HEK293 (cell line): ENCODE measurements around the gene ABCG1.

ENCODE experiments used
- CTCF ChIA-PET: fragments of 350-600 bp; formaldehyde crosslinking; extraction: SDS; loops from one replicate; lab custom pipeline; 2021; ENCODE audit warnings: antibody characterized with exemption; lab: Yijun Ruan, JAX
- POLR2A ChIA-PET: fragments of 300-600 bp; formaldehyde crosslinking; extraction: SDS; loops from one replicate; lab custom pipeline; 2020; ENCODE audit warnings: antibody characterized with exemption, inconsistent platforms; lab: Yijun Ruan, JAX
- H3K27ac ChIP-seq: fragments of 200-500 bp; sonication (Bioruptor generic); 2 replicates; pipeline ENCODE4 v1.5.1; 2014; ENCODE audit warnings: low read depth, low read length, control low read depth, inconsistent platforms; ENCODE audit errors: extremely low read depth
- H3K36me3 ChIP-seq, 2 experiments: fragments of 200-500 bp in 1 of 2; sonication (Bioruptor generic) in 1 of 2; 1 replicate in 1 of 2; 2 replicates in 1 of 2; pipeline ENCODE4 v1.5.1; 2014 to 2017; ENCODE audit warnings: inconsistent platforms in 2 of 2, low read length in 2 of 2; ENCODE audit not compliant: control insufficient read depth in 2 of 2, insufficient read depth in 1 of 2
- H3K4me1 ChIP-seq: fragments of 200-500 bp; sonication (Bioruptor generic); 2 replicates; pipeline ENCODE4 v1.5.1; 2014; ENCODE audit warnings: mild to moderate bottlenecking, low read length, inconsistent platforms; ENCODE audit not compliant: control insufficient read depth, insufficient read depth
- H3K4me3 ChIP-seq: 2 replicates; pipeline ENCODE4 v1.5.1; 2011; ENCODE audit warnings: low read depth, mild to moderate bottlenecking, control low read depth, low read length, moderate library complexity
- H3K9me3 ChIP-seq: fragments of 200-500 bp; sonication (Bioruptor generic); 2 replicates; pipeline ENCODE4 v1.5.1; 2014; ENCODE audit warnings: low read depth, low read length, inconsistent platforms; ENCODE audit not compliant: control insufficient read depth, insufficient read depth
- SCRT1 ChIP-seq: fragments of 450-650 bp; formaldehyde crosslinking; IDR thresholded peaks from 2 replicates; pipeline ENCODE4 v1.5.1; 2016; ENCODE audit warnings: missing biosample characterization, missing genetic modification characterization, borderline replicate concordance
- ZBTB48 ChIP-seq: fragments of 450-650 bp; formaldehyde crosslinking; IDR thresholded peaks from 2 replicates; pipeline ENCODE4 v1.5.1; 2016; ENCODE audit warnings: missing biosample characterization, missing genetic modification characterization
- ZNF112 ChIP-seq: fragments of 450-650 bp; formaldehyde crosslinking; IDR thresholded peaks from 2 replicates; pipeline ENCODE4 v1.5.0; 2017; ENCODE audit warnings: missing biosample characterization, missing genetic modification characterization
- ZNF132 ChIP-seq: fragments of 450-650 bp; formaldehyde crosslinking; IDR thresholded peaks from 2 replicates; pipeline ENCODE4 v1.5.1; 2017; ENCODE audit warnings: missing biosample characterization, missing genetic modification characterization, borderline replicate concordance
- ZNF19 ChIP-seq: fragments of 450-650 bp; formaldehyde crosslinking; IDR thresholded peaks from 2 replicates; pipeline ENCODE4; 2016; ENCODE audit warnings: missing biosample characterization, missing genetic modification characterization, low read depth
- ZNF394 ChIP-seq: fragments of 450-650 bp; formaldehyde crosslinking; IDR thresholded peaks from 2 replicates; pipeline ENCODE4 v1.5.1; 2016; ENCODE audit warnings: missing biosample characterization, missing genetic modification characterization, mild to moderate bottlenecking, moderate library complexity, borderline replicate concordance
- ZNF521 ChIP-seq: fragments of 450-650 bp; formaldehyde crosslinking; IDR thresholded peaks from 2 replicates; pipeline ENCODE4 v1.5.1; 2017; ENCODE audit warnings: missing biosample characterization, mild to moderate bottlenecking, missing genetic modification characterization
- ZNF548 ChIP-seq: fragments of 450-650 bp; formaldehyde crosslinking; IDR thresholded peaks from 2 replicates; pipeline ENCODE4 v1.5.1; 2016; ENCODE audit warnings: missing biosample characterization, missing genetic modification characterization
- ZNF585B ChIP-seq: fragments of 450-650 bp; formaldehyde crosslinking; IDR thresholded peaks from 2 replicates; pipeline ENCODE4 v1.5.1; 2016; ENCODE audit warnings: missing biosample characterization, missing genetic modification characterization
- ZNF600 ChIP-seq: fragments of 450-650 bp; formaldehyde crosslinking; IDR thresholded peaks from 2 replicates; pipeline ENCODE4 v1.5.1; 2016; ENCODE audit warnings: missing biosample characterization, missing genetic modification characterization
- ZNF629 ChIP-seq: fragments of 450-650 bp; formaldehyde crosslinking; IDR thresholded peaks from 2 replicates; pipeline ENCODE4 v1.5.1; 2017; ENCODE audit warnings: missing biosample characterization, missing genetic modification characterization
- ZXDB ChIP-seq: fragments of 450-650 bp; formaldehyde crosslinking; IDR thresholded peaks from 2 replicates; pipeline ENCODE4 v1.5.1; 2016; ENCODE audit warnings: missing biosample characterization, missing genetic modification characterization
- TF ChIP-seq, protein P1 (sequence below): fragments of 450-650 bp; formaldehyde crosslinking; IDR thresholded peaks from 2 replicates; pipeline ENCODE4 v1.5.1; 2016; ENCODE audit warnings: missing biosample characterization, missing genetic modification characterization
- TF ChIP-seq, protein P2 (sequence below): fragments of 450-650 bp; IDR thresholded peaks from 2 replicates; pipeline ENCODE4 v1.5.1; 2018; ENCODE audit warnings: missing biosample characterization, missing genetic modification characterization
- TF ChIP-seq, protein P3 (sequence below): fragments of 450-650 bp; formaldehyde crosslinking; conservative IDR thresholded peaks from 2 replicates; pipeline ENCODE4 v1.5.1; 2016; ENCODE audit warnings: low read depth, missing biosample characterization, missing genetic modification characterization

Gene ABCG1

DNA sequence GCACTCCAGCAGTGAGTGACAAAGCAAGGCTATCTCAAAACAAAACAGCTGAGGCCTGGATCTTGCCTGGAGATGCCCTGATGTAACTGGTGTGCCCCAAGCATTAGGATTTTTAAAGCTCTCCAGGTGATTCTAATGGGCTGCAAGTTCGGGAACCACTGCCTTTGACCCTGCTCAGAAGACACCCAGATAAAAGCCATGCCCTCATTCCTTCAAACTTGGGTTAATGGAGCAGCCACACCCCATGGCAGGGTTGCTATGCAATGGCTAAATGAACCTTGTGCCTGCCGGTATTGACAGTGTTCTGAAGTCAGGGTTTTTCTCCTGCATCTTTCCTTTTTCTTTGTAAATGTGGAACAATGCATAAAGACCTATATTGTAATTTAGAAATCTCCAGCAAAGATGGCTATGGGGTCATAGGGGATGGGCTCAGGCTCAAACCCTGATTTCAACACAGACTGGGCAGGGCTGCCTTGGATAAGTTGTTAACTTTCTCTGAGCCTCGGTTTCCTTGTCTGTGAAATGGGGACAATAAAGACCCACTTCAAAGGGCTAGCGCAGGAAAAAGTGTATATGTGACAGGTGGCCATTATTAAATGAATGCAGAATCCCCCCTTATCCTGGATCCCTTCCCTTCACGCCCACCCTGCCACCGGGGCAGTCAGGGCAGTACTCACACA, 95.8 kb downstream of the ABCG1 start:
- H3K9me3 ChIP-seq, result no peaks in the 10 kb centered on the region
- CTCF ChIA-PET, result interaction anchor here (0.6 to 1.7 kb wide), 3 partner anchors 23 to 506 kb away, joined by 3 to 5 read pairs (median 3); no protein-coding TSS in a partner anchor
- TF ChIP-seq SCRT1 (tag by site-specific recombination) (no peak), ZNF548 (tag by site-specific recombination) (no peak)
- H3K36me3 ChIP-seq, result no peaks in the 10 kb centered on the region
- POLR2A ChIA-PET, result no interaction called here
- no peak overlapping the region for H3K27ac ChIP-seq
- H3K4me1 ChIP-seq, result no peaks in the 10 kb centered on the region
- H3K4me3 ChIP-seq, result no peak overlapping the region

DNA sequence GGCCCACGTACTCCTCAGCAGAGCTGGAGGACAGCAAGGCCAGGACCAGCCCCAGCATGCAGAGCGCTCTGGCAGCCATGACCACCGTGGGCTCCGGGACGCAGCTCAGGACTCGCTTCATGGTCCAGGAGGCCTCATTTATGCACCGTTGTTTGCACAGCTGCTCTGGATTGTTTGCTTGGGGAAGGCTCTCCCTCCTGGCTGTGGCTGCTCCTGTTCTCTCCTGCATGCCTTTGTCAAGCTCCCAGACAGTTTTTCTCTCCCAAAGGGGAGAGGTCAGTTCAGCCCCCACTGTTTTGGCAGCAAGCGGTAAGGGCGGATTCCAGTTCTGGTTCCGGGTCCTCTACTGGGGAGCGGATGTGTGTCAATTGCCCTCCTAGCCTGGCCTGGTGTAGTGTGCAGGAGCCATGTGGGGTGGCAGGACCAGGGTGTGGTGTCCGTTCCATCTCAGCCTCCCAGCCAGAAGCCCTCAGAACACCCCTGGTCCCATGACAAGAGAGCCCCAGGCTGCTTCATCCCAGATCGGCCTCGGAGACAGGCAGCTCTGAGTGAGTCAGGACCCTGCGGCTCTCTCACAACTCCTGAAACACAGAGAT, 96.5 kb downstream of the ABCG1 start, which contains the start of gene TFF3:
Gene TFF3, minus strand, starts transcription at position 114 of the 596 bp plus-strand sequence. Its CDS starts 35 bp downstream, at position 79.
- POLR2A ChIA-PET, result no interaction called here
- H3K4me1 ChIP-seq, result no peaks in the 10 kb centered on the region

More for the DNA sequence above, 96.5 kb downstream of the ABCG1 start, which contains the start of gene TFF3:
- Histone ChIP-seq H3K36me3 (no peaks in the 10 kb centered on the region), H3K4me3 (no peak within 1 kb of the TSS), H3K27ac (no peak within 1 kb of the TSS), H3K9me3 (no peaks in the 10 kb centered on the region)
- CTCF ChIA-PET, result interaction anchor here (0.6 to 1.2 kb wide), 2 partner anchors 67 to 505 kb away, joined by 3 read pairs; no protein-coding TSS in a partner anchor
- TF ChIP-seq ZNF629 (tag by site-specific recombination) (no peak), ZNF19 (no peak), ZNF585B (tag by site-specific recombination) (no peak), ZNF112 (tag by site-specific recombination) (no peak), ZNF394 (no peak), ZNF132 (tag by site-specific recombination) (no peak), ZNF521 (no peak), ZNF600 (tag by site-specific recombination) (no peak), ZXDB (tag by site-specific recombination) (no peak), ZBTB48 (tag by site-specific recombination) (no peak)
- TF ChIP-seq, protein P1, sequence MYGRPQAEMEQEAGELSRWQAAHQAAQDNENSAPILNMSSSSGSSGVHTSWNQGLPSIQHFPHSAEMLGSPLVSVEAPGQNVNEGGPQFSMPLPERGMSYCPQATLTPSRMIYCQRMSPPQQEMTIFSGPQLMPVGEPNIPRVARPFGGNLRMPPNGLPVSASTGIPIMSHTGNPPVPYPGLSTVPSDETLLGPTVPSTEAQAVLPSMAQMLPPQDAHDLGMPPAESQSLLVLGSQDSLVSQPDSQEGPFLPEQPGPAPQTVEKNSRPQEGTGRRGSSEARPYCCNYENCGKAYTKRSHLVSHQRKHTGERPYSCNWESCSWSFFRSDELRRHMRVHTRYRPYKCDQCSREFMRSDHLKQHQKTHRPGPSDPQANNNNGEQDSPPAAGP (tag by site-specific recombination), result no peak
- TF ChIP-seq, protein P2, sequence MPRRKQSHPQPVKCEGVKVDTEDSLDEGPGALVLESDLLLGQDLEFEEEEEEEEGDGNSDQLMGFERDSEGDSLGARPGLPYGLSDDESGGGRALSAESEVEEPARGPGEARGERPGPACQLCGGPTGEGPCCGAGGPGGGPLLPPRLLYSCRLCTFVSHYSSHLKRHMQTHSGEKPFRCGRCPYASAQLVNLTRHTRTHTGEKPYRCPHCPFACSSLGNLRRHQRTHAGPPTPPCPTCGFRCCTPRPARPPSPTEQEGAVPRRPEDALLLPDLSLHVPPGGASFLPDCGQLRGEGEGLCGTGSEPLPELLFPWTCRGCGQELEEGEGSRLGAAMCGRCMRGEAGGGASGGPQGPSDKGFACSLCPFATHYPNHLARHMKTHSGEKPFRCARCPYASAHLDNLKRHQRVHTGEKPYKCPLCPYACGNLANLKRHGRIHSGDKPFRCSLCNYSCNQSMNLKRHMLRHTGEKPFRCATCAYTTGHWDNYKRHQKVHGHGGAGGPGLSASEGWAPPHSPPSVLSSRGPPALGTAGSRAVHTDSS (tag by site-specific recombination), result no peak
- TF ChIP-seq, protein P3, sequence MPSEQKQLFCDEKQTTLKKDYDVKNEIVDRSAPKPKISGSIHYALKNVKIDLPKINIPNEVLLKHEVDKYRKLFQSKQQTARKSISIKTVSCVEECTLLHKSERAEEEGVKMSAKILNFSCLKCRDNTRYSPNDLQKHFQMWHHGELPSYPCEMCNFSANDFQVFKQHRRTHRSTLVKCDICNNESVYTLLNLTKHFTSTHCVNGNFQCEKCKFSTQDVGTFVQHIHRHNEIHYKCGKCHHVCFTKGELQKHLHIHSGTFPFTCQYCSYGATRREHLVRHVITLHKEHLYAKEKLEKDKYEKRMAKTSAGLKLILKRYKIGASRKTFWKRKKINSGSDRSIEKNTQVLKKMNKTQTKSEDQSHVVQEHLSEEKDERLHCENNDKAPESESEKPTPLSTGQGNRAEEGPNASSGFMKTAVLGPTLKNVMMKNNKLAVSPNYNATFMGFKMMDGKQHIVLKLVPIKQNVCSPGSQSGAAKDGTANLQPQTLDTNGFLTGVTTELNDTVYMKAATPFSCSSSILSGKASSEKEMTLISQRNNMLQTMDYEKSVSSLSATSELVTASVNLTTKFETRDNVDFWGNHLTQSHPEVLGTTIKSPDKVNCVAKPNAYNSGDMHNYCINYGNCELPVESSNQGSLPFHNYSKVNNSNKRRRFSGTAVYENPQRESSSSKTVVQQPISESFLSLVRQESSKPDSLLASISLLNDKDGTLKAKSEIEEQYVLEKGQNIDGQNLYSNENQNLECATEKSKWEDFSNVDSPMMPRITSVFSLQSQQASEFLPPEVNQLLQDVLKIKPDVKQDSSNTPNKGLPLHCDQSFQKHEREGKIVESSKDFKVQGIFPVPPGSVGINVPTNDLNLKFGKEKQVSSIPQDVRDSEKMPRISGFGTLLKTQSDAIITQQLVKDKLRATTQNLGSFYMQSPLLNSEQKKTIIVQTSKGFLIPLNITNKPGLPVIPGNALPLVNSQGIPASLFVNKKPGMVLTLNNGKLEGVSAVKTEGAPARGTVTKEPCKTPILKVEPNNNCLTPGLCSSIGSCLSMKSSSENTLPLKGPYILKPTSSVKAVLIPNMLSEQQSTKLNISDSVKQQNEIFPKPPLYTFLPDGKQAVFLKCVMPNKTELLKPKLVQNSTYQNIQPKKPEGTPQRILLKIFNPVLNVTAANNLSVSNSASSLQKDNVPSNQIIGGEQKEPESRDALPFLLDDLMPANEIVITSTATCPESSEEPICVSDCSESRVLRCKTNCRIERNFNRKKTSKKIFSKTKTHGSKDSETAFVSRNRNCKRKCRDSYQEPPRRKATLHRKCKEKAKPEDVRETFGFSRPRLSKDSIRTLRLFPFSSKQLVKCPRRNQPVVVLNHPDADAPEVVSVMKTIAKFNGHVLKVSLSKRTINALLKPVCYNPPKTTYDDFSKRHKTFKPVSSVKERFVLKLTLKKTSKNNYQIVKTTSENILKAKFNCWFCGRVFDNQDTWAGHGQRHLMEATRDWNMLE, result no peak
